Peyer's patch (tissue), 4 donors: ENCODE measurements around the gene OASL.

Experiments
- POLR2A ChIP-seq, 2 donors: fragments of 450-650 bp; IDR thresholded peaks; one replicate each; pipeline ENCODE4 v1.5.1; 2017; ENCODE audit warnings: antibody characterized with exemption in 2 of 2, mild to moderate bottlenecking in 2 of 2, moderate library complexity in 2 of 2
- TF ChIP-seq, protein P1 (sequence below), 6 experiments: fragments of 450-650 bp in 4 of 6; fragments of 200-600 bp in 2 of 6; sonication (generic) in 1 of 6; IDR thresholded peaks; one replicate each; pipeline ENCODE4 v1.5.1; 2017 to 2019; ENCODE audit warnings: antibody characterized with exemption in 6 of 6, mild to moderate bottlenecking in 3 of 6, moderate library complexity in 1 of 6

DNA sequence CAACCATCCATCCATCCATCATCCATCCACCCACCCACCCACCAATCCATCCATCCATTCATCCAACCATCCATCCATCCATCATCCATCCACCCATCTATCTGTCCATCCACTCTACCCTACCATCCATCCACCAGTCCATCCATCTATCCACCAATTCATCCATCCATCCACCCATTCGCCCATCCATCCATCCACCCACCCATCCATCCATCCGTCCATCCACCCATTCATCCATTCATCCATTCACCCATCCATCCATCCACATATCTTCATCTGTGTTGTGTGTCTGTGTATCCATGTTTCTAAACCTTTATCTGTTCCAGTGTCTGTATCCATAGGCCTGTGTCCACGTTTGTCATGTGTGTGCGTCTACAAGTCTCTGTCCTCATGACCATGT, 50.8 kb downstream of the OASL start:
- TF ChIP-seq, protein P1, sequence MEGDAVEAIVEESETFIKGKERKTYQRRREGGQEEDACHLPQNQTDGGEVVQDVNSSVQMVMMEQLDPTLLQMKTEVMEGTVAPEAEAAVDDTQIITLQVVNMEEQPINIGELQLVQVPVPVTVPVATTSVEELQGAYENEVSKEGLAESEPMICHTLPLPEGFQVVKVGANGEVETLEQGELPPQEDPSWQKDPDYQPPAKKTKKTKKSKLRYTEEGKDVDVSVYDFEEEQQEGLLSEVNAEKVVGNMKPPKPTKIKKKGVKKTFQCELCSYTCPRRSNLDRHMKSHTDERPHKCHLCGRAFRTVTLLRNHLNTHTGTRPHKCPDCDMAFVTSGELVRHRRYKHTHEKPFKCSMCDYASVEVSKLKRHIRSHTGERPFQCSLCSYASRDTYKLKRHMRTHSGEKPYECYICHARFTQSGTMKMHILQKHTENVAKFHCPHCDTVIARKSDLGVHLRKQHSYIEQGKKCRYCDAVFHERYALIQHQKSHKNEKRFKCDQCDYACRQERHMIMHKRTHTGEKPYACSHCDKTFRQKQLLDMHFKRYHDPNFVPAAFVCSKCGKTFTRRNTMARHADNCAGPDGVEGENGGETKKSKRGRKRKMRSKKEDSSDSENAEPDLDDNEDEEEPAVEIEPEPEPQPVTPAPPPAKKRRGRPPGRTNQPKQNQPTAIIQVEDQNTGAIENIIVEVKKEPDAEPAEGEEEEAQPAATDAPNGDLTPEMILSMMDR (IDR thresholded peaks at IDR 0.05) = no peak
- TF ChIP-seq POLR2A (IDR thresholded peaks at IDR 0.05) = no peak
